Astrocyte (in vitro differentiated cells and primary cell): ENCODE data around the gene GPC3. TPM values are rescaled to one million over a fixed set of nuclear protein-coding genes. Genes with fewer than 3 reads are reported as not detected.

Source experiments
- DNase-seq: peaks from one replicate; pipeline ENCODE4 v3.0.0-alpha.2; 2010; ENCODE audit warnings: low read depth
- FAIRE-seq: peaks from 2 replicates; lab custom pipeline; 2011; peaks lifted over from hg19 to GRCh38; lab: Jason Lieb, UNC
- H2AFZ ChIP-seq: 2 replicates; pipeline ENCODE4 v1.6.0; 2012; ENCODE audit warnings: low read depth, low read length, inconsistent platforms
- H3K27ac ChIP-seq: 2 replicates; pipeline ENCODE4 v1.5.1; 2011; ENCODE audit warnings: low read depth, low read length, inconsistent platforms
- H3K27me3 ChIP-seq: 2 replicates; pipeline ENCODE4 v1.6.0; 2011; ENCODE audit warnings: low read length, inconsistent platforms; ENCODE audit not compliant: insufficient read depth
- H3K36me3 ChIP-seq: 2 replicates; pipeline ENCODE4 v1.5.1; 2011; ENCODE audit warnings: low read length, inconsistent platforms; ENCODE audit not compliant: insufficient read depth
- H3K4me1 ChIP-seq: 2 replicates; pipeline ENCODE4 v1.5.1; 2011; ENCODE audit warnings: low read length, inconsistent platforms; ENCODE audit not compliant: insufficient read depth
- H3K4me2 ChIP-seq: 2 replicates; pipeline ENCODE4 v1.6.0; 2012; ENCODE audit warnings: low read length, inconsistent platforms
- H3K4me3 ChIP-seq: 2 replicates; pipeline ENCODE4 v1.5.1; 2011; ENCODE audit warnings: low read depth, mild to moderate bottlenecking, low read length, inconsistent platforms; ENCODE audit not compliant: insufficient read depth
- H3K79me2 ChIP-seq: 2 replicates; pipeline ENCODE4 v1.6.0; 2012; ENCODE audit warnings: mild to moderate bottlenecking, low read length, inconsistent platforms; ENCODE audit not compliant: insufficient read depth
- H3K9ac ChIP-seq: 2 replicates; pipeline ENCODE4 v1.6.0; 2012; ENCODE audit warnings: mild to moderate bottlenecking, low read length, inconsistent platforms
- H3K9me3 ChIP-seq: 2 replicates; pipeline ENCODE4 v1.5.1; 2012; ENCODE audit warnings: low read depth, mild to moderate bottlenecking, low read length, inconsistent platforms; ENCODE audit not compliant: insufficient read depth
- H4K20me1 ChIP-seq: 2 replicates; pipeline ENCODE4 v1.6.0; 2012; ENCODE audit warnings: low read length, inconsistent platforms; ENCODE audit not compliant: insufficient read depth
- H3K27ac Mint-ChIP-seq: one replicate; pipeline ENCODE4 v1.8.0; 2021; ENCODE audit warnings: mild to moderate bottlenecking, mixed read lengths; ENCODE audit not compliant: unreplicated experiment
- H3K27me3 Mint-ChIP-seq: one replicate; pipeline ENCODE4 v1.8.0; 2021; ENCODE audit warnings: low read depth, mixed read lengths; ENCODE audit not compliant: unreplicated experiment
- H3K36me3 Mint-ChIP-seq: one replicate; pipeline ENCODE4 v1.8.0; 2021; ENCODE audit warnings: low read depth, mixed read lengths; ENCODE audit not compliant: unreplicated experiment
- H3K4me1 Mint-ChIP-seq: one replicate; pipeline ENCODE4 v1.8.0; 2021; ENCODE audit warnings: low read depth, mixed read lengths; ENCODE audit not compliant: unreplicated experiment
- H3K4me3 Mint-ChIP-seq: one replicate; pipeline ENCODE4 v1.8.0; 2021; ENCODE audit warnings: mild to moderate bottlenecking, moderate library complexity, mixed read lengths; ENCODE audit not compliant: unreplicated experiment
- H3K9me3 Mint-ChIP-seq: one replicate; pipeline ENCODE4 v1.8.0; 2021; ENCODE audit warnings: mild to moderate bottlenecking, mixed read lengths; ENCODE audit not compliant: unreplicated experiment
- EZH2 ChIP-seq: IDR thresholded peaks from 2 replicates; pipeline ENCODE4 v1.6.1; 2012; ENCODE audit warnings: mild to moderate bottlenecking, low read length, inconsistent platforms; ENCODE audit not compliant: insufficient read depth
- total RNA-seq: library from RNA; stranded (reverse); gene quantifications from 2 replicates; pipeline ENCODE4 v1.2.1, GENCODE V29; 2021
- TF ChIP-seq, protein P1 (sequence below): IDR thresholded peaks from 2 replicates; pipeline ENCODE4 v1.5.1; 2011; ENCODE audit warnings: low read depth, mild to moderate bottlenecking, inconsistent platforms, low read length, moderate library complexity; ENCODE audit not compliant: insufficient read depth

Gene GPC3
- total RNA-seq, 1 donor from 2014 or later = 8.2 TPM

GRCh38 chrX:133649651-133650050 lies 335.7 kb downstream of the GPC3 start:
- H3K27me3 Mint-ChIP-seq = no peaks in the 10 kb centered on the region
- DNase-seq (no peak), FAIRE-seq (no peak)
- Histone ChIP-seq H3K27ac (no peak overlapping the region), H3K4me3 (no peak overlapping the region), H3K9me3 (no peaks in the 10 kb centered on the region), H3K27me3 (no peaks in the 10 kb centered on the region), H3K4me2 (no peak overlapping the region), H3K79me2 (no peaks in the 10 kb centered on the region), H3K4me1 (no peaks in the 10 kb centered on the region), H2AFZ (no peak overlapping the region), H3K9ac (no peak overlapping the region), H3K36me3 (no peaks in the 10 kb centered on the region), H4K20me1 (no peaks in the 10 kb centered on the region)
- no peaks in the 10 kb centered on the region for H3K9me3 Mint-ChIP-seq
- H3K4me3 Mint-ChIP-seq = no peak overlapping the region
- H3K4me1 Mint-ChIP-seq = peaks cover 6% of the 10 kb centered on the region
- TF ChIP-seq, protein P1, sequence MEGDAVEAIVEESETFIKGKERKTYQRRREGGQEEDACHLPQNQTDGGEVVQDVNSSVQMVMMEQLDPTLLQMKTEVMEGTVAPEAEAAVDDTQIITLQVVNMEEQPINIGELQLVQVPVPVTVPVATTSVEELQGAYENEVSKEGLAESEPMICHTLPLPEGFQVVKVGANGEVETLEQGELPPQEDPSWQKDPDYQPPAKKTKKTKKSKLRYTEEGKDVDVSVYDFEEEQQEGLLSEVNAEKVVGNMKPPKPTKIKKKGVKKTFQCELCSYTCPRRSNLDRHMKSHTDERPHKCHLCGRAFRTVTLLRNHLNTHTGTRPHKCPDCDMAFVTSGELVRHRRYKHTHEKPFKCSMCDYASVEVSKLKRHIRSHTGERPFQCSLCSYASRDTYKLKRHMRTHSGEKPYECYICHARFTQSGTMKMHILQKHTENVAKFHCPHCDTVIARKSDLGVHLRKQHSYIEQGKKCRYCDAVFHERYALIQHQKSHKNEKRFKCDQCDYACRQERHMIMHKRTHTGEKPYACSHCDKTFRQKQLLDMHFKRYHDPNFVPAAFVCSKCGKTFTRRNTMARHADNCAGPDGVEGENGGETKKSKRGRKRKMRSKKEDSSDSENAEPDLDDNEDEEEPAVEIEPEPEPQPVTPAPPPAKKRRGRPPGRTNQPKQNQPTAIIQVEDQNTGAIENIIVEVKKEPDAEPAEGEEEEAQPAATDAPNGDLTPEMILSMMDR = no peak
- no peaks in the 10 kb centered on the region for H3K36me3 Mint-ChIP-seq
- no peak overlapping the region for H3K27ac Mint-ChIP-seq

DNA sequence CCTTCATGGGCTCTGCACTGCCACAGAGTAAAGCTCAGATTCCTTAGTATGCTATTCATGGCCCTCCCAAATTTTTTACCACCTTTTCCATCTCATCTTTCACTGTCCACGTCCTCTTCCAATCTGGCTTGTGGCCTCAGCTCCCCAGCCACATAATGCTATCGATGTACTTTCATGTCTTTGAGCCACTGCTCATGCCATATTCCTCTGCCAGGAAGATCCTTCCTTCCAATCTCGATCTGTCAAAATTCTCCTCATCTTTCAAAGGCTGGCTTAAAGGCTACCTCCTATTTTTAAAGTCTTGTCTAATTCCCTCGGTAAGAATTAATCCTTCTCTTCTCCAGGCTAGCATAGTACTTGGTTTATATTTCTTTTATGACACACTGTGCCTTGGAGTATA lies 336.8 kb downstream of the GPC3 start:
- H3K9ac ChIP-seq = no peak overlapping the region
- FAIRE-seq = peak; percentile 13
- Mint-ChIP-seq H3K4me3 (no peak overlapping the region), H3K27me3 (no peaks in the 10 kb centered on the region), H3K9me3 (no peaks in the 10 kb centered on the region), H3K27ac (no peak overlapping the region), H3K36me3 (no peaks in the 10 kb centered on the region), H3K4me1 (peaks cover 6% of the 10 kb centered on the region)
- H2AFZ ChIP-seq = no peak overlapping the region
- no peaks in the 10 kb centered on the region for H3K79me2 ChIP-seq
- H4K20me1 ChIP-seq = no peaks in the 10 kb centered on the region
- no peaks in the 10 kb centered on the region for H3K9me3 ChIP-seq
- no peak overlapping the region for H3K4me3 ChIP-seq
- no peaks in the 10 kb centered on the region for H3K36me3 ChIP-seq
- no peaks in the 10 kb centered on the region for H3K27me3 ChIP-seq
- no peak for DNase-seq
- no peak overlapping the region for H3K27ac ChIP-seq
- no peak overlapping the region for H3K4me2 ChIP-seq
- no peaks in the 10 kb centered on the region for H3K4me1 ChIP-seq
- no peak for TF ChIP-seq EZH2
- TF ChIP-seq, protein P1 = no peak

GRCh38 chrX:133646719-133647116 lies 338.7 kb downstream of the GPC3 start:
- Histone ChIP-seq H2AFZ (no peak overlapping the region), H3K4me3 (no peak overlapping the region), H3K4me1 (no peaks in the 10 kb centered on the region), H3K4me2 (no peak overlapping the region), H3K36me3 (no peaks in the 10 kb centered on the region), H3K27me3 (no peaks in the 10 kb centered on the region), H3K9me3 (no peaks in the 10 kb centered on the region), H3K27ac (no peak overlapping the region), H4K20me1 (no peaks in the 10 kb centered on the region), H3K9ac (no peak overlapping the region), H3K79me2 (no peaks in the 10 kb centered on the region)
- TF ChIP-seq, protein P1 = no peak
- no peak for TF ChIP-seq EZH2
- FAIRE-seq (peak; percentile 72), DNase-seq (no peak)
- Mint-ChIP-seq H3K4me1 (peaks cover 6% of the 10 kb centered on the region), H3K27me3 (no peaks in the 10 kb centered on the region), H3K36me3 (no peaks in the 10 kb centered on the region), H3K9me3 (no peaks in the 10 kb centered on the region), H3K27ac (no peak overlapping the region), H3K4me3 (no peak overlapping the region)
